ENCODE data around the gene CISD2.
"Not testable (repeated sequence)": the region's sequence is repeated elsewhere in the genome, so short reads cannot be mapped to it uniquely, and the experiment has no call there.

The CISD2 gene

DNA sequence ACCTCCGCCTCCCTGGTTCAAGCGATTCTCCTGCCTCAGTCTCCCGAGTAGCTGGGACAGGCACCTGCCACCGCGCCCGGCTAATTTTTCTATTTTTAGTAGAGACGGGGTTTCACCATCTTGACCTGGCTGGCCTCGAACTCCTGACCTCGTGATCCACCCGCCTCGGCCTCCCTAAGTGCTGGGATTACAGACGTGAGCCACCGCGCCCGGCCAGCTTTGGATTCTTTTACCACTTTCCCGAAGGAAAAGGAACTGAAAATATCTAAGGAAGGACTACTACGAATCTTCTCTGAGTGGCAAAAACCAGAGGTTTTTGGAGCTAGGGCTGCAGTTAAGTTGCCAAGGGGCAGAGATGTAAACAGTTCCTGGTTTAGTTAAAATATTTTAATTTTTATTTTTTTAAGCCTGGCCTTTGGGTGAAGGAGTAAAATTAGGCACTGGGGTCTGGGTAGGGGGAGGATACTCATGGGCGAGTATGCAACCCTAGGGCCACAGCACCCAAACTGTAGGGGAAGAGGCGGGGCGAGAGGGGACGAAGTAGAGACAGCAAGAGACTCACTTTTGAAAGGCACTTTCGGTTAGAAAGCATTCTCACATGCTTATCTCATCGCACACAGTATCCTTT, 525 bp upstream of the CISD2 start:
- TF ChIP-seq CTCF (conservative IDR thresholded peaks at IDR 0.05; ENCODE audit: low read depth, low read length), result no peak
- DNase-seq (ENCODE audit: low read depth), result no peak
- H3K4me3 ChIP-seq (ENCODE audit: low read length), result peak overlapping the region; percentile 86

- H3K4me3 ChIP-seq (ENCODE audit: low read length), result peak overlapping the region; percentile 86
- TF ChIP-seq CTCF (conservative IDR thresholded peaks at IDR 0.05; ENCODE audit: low read depth, low read length), result no peak
- peak; percentile 19 for DNase-seq (ENCODE audit: low read depth)
Observed at GRCh38 chr4:102869569-102870197, 891 bp downstream of the CISD2 start.

DNA sequence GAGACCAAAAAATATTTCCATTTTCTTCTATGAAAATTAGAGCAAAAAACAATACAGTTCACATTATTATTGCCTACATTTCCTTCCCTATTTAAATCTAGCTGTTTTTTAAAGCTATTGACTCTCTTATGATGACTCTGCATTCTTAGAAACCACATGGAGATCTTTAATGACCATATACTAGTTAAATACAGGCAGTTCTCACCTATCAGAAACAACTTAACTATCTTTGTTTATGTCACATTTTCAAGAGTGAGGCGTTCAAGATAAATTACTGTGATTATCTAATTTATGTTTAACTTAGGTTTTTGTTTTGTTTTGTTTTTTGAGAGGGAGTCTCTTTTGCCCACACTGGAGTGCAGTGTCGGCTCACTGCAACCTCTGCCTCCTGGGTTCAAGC, 3.0 kb downstream of the CISD2 start:
- TF ChIP-seq CTCF (conservative IDR thresholded peaks at IDR 0.05; ENCODE audit: low read depth, low read length), result no peak
- DNase-seq (ENCODE audit: low read depth), result no peak
- no peak overlapping the region for H3K4me3 ChIP-seq (ENCODE audit: low read length)

DNA sequence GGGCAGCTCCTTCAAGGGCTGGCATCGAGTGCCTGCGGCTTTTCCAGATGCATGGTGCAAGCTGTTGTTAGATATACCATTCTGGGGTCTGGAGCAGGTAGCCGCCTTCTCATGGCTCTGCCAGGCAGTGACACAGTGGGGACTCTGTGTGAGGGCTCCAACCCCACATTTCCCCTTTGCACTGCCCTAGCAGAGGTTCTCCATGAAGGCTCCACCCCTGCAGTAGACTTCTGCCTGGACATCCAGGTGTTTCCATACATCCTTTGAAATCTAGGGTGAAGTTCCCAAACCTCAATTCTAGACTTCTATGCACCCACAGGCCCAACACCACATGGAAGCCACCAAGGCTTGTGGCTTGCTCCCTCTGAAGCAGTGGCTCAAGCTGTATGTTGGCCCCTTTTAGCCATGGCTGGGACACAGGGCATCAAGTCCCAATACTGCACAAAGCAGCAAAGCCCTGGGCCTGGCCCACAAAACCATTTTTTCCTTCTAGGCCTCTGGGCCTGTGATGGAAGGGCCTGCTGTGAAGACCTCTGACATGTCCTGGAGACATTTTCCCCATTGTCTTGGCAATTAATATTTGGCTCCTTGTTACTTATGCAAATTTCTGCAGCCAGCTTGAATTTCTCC, 8.8 kb downstream of the CISD2 start:
- H3K4me3 ChIP-seq (ENCODE audit: low read length); DNase-seq (ENCODE audit: low read depth): not testable (repeated sequence)

- not testable (repeated sequence) for DNase-seq (ENCODE audit: low read depth); H3K4me3 ChIP-seq (ENCODE audit: low read length)
Observed at GRCh38 chr4:102878349-102878748, 9.6 kb downstream of the CISD2 start.

DNA sequence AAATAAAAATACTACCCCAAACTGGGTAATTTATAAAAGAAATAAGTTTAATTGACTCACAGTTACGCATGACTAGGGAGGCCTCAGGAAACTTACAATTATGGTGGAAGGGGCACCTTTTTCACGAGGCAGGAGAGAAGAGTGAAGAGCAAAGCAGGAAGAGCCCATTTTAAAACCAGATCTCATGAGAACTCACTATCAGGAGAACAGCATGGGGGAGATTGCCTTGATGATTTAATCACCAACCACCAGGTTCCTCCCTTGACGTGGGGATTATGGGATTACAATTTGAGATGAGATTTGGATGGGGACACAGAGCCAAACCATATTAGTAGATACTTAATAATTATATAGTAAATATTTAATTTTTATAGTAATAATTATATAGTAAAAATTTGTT, 10.1 kb downstream of the CISD2 start:
- no peak overlapping the region for H3K4me3 ChIP-seq (ENCODE audit: low read length)
- DNase-seq (ENCODE audit: low read depth), result no peak
- no peak for TF ChIP-seq CTCF (conservative IDR thresholded peaks at IDR 0.05; ENCODE audit: low read depth, low read length)

GRCh38 chr4:102881343-102881742, 12.6 kb downstream of the CISD2 start:
- no peak for TF ChIP-seq CTCF (conservative IDR thresholded peaks at IDR 0.05; ENCODE audit: low read depth, low read length)
- no peak overlapping the region for H3K4me3 ChIP-seq (ENCODE audit: low read length)
- no peak for DNase-seq (ENCODE audit: low read depth)

DNA sequence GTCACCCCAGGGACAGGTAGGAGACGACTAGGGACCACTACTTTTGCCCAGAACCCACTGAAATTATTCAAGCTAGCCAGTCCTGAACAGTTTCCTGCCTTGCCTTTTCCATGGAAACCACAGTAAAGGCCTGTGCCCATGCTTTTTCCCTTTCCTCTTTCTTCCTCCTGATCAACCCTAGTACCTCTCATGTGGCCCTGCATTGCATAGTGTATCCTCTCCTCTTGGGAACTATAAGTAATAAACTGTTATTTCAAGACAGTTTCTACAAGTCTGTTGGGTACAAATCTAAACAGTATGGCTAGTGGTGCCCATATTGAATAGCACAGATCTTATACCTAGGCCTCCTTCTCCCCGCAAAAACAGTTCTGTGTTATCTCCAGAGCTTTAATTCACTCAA, 14.5 kb downstream of the CISD2 start:
- no peak for DNase-seq (ENCODE audit: low read depth)
- no peak for TF ChIP-seq CTCF (conservative IDR thresholded peaks at IDR 0.05; ENCODE audit: low read depth, low read length)
- H3K4me3 ChIP-seq (ENCODE audit: low read length), result no peak overlapping the region

DNA sequence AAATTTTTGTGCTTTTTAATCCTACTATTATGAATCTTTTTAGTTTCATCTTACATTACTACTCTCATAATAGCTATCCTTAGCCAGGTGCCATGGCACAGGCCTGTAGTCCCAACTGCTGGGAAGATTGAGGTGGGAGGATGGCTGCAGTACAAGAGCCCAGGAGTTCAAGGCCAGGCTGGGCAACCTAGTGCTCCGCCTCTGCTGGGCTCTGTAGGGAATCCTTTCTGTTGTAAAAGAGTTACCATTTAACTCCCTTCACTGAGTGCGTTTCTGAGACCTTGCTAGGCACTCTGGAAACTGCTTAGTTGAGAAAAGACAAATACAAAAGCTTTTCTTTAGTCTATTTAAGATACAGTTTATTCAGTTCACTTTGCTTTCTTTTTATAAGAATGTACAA, 19.8 kb downstream of the CISD2 start:
- DNase-seq (ENCODE audit: low read depth), result not testable (repeated sequence)

GRCh38 chr4:102889866-102890265, 21.1 kb downstream of the CISD2 start:
- peak; percentile 16 for DNase-seq (ENCODE audit: low read depth)
- H3K4me3 ChIP-seq (ENCODE audit: low read length), result not testable (repeated sequence)

More for the DNA sequence above, 19.8 kb downstream of the CISD2 start:
- H3K4me3 ChIP-seq (ENCODE audit: low read length), result not testable (repeated sequence)

- not testable (repeated sequence) for H3K4me3 ChIP-seq (ENCODE audit: low read length); DNase-seq (ENCODE audit: low read depth)
Observed at GRCh38 chr4:102896547-102896946, 27.8 kb downstream of the CISD2 start.

GRCh38 chr4:102897610-102898009, 28.8 kb downstream of the CISD2 start:
- not testable (repeated sequence) for H3K4me3 ChIP-seq (ENCODE audit: low read length); DNase-seq (ENCODE audit: low read depth)
